ENCODE measurements around the gene HERC2. TPM values are rescaled to one million over a fixed set of nuclear protein-coding genes. Genes with fewer than 3 reads are reported as not detected.
"Not testable (repeated sequence)": the region's sequence is repeated elsewhere in the genome, so short reads cannot be mapped to it uniquely, and the experiment has no call there.

Gene HERC2
- total and polyA plus RNA-seq, 7 donors = 23.9 to 59.7 (median 41.1) TPM

DNA sequence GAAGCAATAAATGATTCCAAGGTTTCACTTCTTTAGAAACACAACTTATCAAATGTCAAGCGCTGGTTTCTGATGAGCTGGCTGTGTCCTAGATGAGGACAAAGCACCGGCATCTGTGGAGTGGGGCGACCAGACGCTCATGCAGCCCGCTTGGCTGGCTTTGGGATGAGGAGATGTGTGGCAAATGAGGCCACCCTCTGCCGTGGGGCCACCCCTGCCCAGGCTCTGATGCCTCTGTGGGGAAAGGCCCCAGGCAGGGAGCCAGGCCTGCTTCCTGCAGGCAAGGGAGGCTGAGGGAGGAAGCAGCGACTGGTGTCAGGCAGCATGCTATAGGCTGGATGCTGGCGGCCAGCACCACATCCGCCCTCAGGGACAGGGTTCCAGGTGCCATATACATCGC is 102.9 kb downstream of the HERC2 start:
- no peak overlapping the region for H3K4me3 ChIP-seq
- no peak for DNase-seq
- no peaks in the 10 kb centered on the region for H3K27me3 ChIP-seq (ENCODE audit: insufficient read depth in 3 of 3, low read length in 2 of 3)
- intact Hi-C loops (cut with DNase I) = no loop called here
- H3K36me3 ChIP-seq (ENCODE audit: insufficient read depth in 1 of 2, low read depth in 1 of 2) = peaks cover 0 to 64% of the 10 kb centered on the region in 2 donors
- no peaks in the 10 kb centered on the region for H3K9me3 ChIP-seq
- H3K4me1 ChIP-seq = no peaks in the 10 kb centered on the region
- WGBS, 3 donors = 86 to 95% (median 92%) methylated on average over 10 of the region's 10 CpGs
- ATAC-seq = no peak
- no peak for TF ChIP-seq CTCF (IDR thresholded peaks at IDR 0.05)
- H3K27ac ChIP-seq = no peak overlapping the region

- DNase-seq; H3K27ac ChIP-seq; H3K4me1 ChIP-seq; ATAC-seq; intact Hi-C loops (cut with DNase I); H3K4me3 ChIP-seq; H3K27me3 ChIP-seq (ENCODE audit: insufficient read depth in 3 of 3, low read length in 2 of 3); H3K9me3 ChIP-seq: not testable (repeated sequence)
- 96 to 98% (median 97%) methylated on average over 12 to 14 of the region's 14 CpGs for WGBS, 3 donors
- H3K36me3 ChIP-seq (ENCODE audit: insufficient read depth in 1 of 2, low read depth in 1 of 2) = peaks cover 0 to 75% of the 10 kb centered on the region in 2 donors
Observed at GRCh38 chr15:28216946-28217546, 104.9 kb downstream of the HERC2 start.

DNA sequence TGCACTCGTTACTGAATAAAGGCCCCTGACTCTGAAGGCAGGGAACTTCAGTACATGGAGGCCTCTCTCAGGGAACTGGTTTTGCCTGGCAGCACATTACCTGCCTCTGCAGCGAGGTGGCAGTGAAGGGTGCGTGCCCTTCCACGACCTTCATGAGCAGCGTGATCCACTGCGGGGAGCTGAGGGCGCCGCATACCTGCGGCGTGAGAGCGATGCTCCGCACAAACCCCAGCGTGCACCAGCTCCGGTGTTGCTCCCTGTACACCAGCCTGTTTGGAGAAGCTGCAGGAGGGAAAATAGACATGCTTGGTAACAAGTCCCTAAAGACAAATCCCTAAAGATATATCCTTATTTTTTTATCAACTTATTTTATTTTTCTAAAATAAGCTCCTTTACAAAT is 106.5 kb downstream of the HERC2 start:
- H3K27ac ChIP-seq; H3K27me3 ChIP-seq (ENCODE audit: insufficient read depth in 3 of 3, low read length in 2 of 3); H3K9me3 ChIP-seq; ATAC-seq; intact Hi-C loops (cut with DNase I); H3K4me1 ChIP-seq; H3K4me3 ChIP-seq; DNase-seq: not testable (repeated sequence)
- 93 to 94% (median 94%) methylated on average over 13 to 14 of the region's 14 CpGs for WGBS, 3 donors
- H3K36me3 ChIP-seq (ENCODE audit: insufficient read depth in 1 of 2, low read depth in 1 of 2) = peaks cover 0 to 83% of the 10 kb centered on the region in 2 donors

GRCh38 chr15:28214006-28214790 is 107.8 kb downstream of the HERC2 start:
- 95 to 97% (median 96%) methylated on average over 38 to 39 of the region's 39 CpGs for WGBS, 3 donors
- intact Hi-C loops (cut with DNase I) = not testable (repeated sequence)
- H3K36me3 ChIP-seq (ENCODE audit: insufficient read depth in 1 of 2, low read depth in 1 of 2) = peaks cover 0 to 83% of the 10 kb centered on the region in 2 donors

DNA sequence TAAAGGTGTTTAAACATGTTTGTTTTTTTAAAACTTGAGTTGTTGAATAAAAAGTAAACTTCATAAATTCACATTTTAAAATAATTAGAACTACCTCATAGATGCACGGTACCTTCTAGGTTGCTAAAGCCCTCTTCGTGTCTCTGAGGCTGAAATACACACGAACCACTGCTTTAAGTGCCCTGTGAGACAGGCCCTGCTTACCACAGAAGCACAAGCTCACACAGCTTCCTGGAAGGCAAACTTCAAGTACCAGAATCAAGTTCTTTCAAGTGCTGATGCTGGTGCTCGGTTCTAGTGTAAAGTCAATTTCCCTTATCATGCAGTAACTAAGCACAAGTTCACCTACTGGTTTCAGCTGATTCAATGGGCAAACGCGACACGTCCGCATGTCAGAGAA is 108.6 kb downstream of the HERC2 start:
- peaks cover 0 to 77% of the 10 kb centered on the region in 2 donors for H3K36me3 ChIP-seq (ENCODE audit: insufficient read depth in 1 of 2, low read depth in 1 of 2)
- H3K27ac ChIP-seq; H3K9me3 ChIP-seq; intact Hi-C loops (cut with DNase I); H3K4me3 ChIP-seq; H3K27me3 ChIP-seq (ENCODE audit: insufficient read depth in 3 of 3, low read length in 2 of 3); ATAC-seq; DNase-seq; H3K4me1 ChIP-seq: not testable (repeated sequence)
- 83 to 87% (median 86%) methylated on average over 1 to 5 of the region's 8 CpGs for WGBS, 3 donors

More at GRCh38 chr15:28214006-28214790, 107.8 kb downstream of the HERC2 start:
- DNase-seq; H3K27me3 ChIP-seq (ENCODE audit: insufficient read depth in 3 of 3, low read length in 2 of 3); H3K9me3 ChIP-seq; H3K4me1 ChIP-seq; H3K4me3 ChIP-seq; ATAC-seq; H3K27ac ChIP-seq: not testable (repeated sequence)

DNA sequence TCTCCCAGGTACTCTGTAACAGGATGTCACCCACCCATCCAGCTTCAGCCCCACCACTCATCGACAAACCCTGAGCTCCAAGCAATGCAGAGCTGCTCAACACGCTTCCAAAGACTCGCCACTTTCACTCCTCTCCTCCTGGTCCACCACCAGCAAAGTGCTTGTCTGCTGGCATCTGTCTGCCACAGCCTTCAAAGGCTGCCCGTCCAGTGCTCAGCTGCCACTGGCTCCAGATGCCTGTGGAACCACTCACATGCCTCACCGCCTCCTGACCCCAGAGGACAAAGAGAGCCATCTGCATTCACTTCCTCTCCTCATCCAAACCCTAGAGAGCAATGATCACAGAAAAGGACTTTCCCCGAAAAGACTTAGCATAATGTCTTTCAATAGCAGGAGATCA is 113.4 kb downstream of the HERC2 start:
- intact Hi-C loops (cut with DNase I) = no loop called here
- WGBS, 3 donors = 85 to 89% (median 88%) methylated on average over 6 of the region's 6 CpGs
- DNase-seq (no peak), ATAC-seq (no peak)
- H3K27ac ChIP-seq = no peak overlapping the region
- H3K9me3 ChIP-seq = no peaks in the 10 kb centered on the region
- H3K36me3 ChIP-seq (ENCODE audit: insufficient read depth in 1 of 2, low read depth in 1 of 2) = peaks cover 0 to 48% of the 10 kb centered on the region in 2 donors
- no peaks in the 10 kb centered on the region for H3K4me1 ChIP-seq
- no peak for TF ChIP-seq CTCF (IDR thresholded peaks at IDR 0.05)
- H3K27me3 ChIP-seq (ENCODE audit: insufficient read depth in 3 of 3, low read length in 2 of 3) = no peaks in the 10 kb centered on the region
- no peak overlapping the region for H3K4me3 ChIP-seq

DNA sequence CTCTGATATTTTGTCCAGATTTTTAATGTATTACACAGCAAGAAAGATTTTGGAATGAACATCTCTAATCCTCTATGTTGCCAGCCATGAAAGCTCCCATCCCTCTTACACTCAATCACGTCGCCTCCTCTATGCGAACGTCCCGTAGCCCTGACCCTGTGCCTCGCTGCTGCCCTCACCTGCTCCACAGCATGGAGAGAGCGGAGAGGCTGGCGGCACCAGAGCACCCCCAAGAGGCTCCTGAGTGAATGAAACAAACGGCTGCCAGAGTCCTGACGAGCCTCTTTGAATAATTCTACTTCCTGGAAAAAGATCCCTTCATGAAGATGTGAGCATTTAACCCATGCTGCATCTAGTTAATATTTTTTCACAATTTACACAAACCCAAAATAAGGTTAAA is 116.3 kb downstream of the HERC2 start:
- H3K27me3 ChIP-seq (ENCODE audit: insufficient read depth in 3 of 3, low read length in 2 of 3); H3K4me3 ChIP-seq; ATAC-seq; H3K27ac ChIP-seq; intact Hi-C loops (cut with DNase I); H3K4me1 ChIP-seq; DNase-seq; H3K9me3 ChIP-seq: not testable (repeated sequence)
- WGBS, 3 donors = 60 to 67% methylated on average over 1 of the region's 10 CpGs; no CpG with 5 or more reads in 1 of the 3 donors
- peaks cover 0 to 36% of the 10 kb centered on the region in 2 donors for H3K36me3 ChIP-seq (ENCODE audit: insufficient read depth in 1 of 2, low read depth in 1 of 2)

DNA sequence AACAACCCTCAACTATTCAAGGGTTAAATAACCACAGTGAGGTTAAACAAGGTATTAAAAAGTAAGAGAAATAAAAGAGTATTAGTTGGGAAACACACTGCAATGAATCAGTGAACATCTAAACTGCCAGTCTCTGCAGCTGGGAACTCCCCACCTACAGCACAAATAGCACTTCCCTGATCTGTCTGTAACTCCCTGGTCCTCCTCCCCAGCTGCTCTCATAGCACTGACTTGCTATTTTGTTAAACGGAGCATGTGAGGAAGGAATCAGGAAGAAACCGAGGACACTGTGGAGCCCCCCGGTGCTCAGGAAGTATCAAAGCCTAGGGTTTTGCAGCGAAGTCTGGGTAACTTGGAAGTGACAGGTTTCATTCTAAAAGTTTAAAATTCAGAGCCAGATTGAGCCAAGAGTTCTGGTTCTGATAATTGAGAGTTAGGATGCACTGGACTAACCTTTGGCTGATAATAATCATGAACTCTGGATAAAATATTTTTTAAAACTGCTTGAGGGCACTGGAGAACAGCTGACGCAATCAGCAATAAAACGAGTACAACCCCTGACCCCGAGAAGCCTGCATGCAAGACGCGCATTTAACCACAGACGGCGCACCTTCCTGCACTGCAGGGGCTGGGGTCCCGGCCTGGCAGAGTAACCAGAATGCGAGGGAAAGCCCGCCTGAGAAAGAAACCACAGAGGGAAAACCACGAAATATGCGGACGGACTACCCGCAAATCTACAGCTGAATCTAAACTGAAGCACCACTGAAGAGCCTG is 118.7 kb downstream of the HERC2 start:
- H3K9me3 ChIP-seq; H3K27ac ChIP-seq; ATAC-seq; H3K27me3 ChIP-seq (ENCODE audit: insufficient read depth in 3 of 3, low read length in 2 of 3); intact Hi-C loops (cut with DNase I); DNase-seq; H3K4me3 ChIP-seq; H3K4me1 ChIP-seq: not testable (repeated sequence)
- H3K36me3 ChIP-seq (ENCODE audit: insufficient read depth in 1 of 2, low read depth in 1 of 2) = peaks cover 0 to 41% of the 10 kb centered on the region in 2 donors
- WGBS, 3 donors = 86 to 92% (median 89%) methylated on average over 13 to 16 of the region's 18 CpGs

DNA sequence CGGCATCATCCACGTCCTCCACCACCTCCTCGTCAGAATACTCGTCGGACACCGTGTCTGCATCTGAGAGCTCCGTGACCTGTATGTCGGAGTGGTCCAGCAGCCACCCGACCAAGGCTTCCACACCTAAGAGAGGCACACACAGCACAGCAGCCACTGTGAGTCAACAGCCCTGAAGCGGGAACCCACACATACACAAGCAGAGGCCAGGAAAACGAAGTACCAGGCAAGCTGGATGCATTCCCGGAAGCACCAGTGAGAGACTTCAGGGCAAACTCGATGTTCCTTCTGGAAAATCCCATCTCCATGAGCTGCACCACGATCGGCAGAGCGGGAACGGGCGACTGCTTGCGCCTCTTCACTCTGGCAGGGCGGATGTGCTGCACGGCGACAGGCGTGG is 119.9 kb downstream of the HERC2 start:
- intact Hi-C loops (cut with DNase I) = not testable (repeated sequence)

More for the DNA sequence above, 119.9 kb downstream of the HERC2 start:
- not testable (repeated sequence) for H3K27ac ChIP-seq; DNase-seq; H3K4me1 ChIP-seq; ATAC-seq; H3K9me3 ChIP-seq; H3K27me3 ChIP-seq (ENCODE audit: insufficient read depth in 3 of 3, low read length in 2 of 3); H3K4me3 ChIP-seq
- 79 to 93% (median 91%) methylated on average over 3 to 7 of the region's 23 CpGs for WGBS, 3 donors
- H3K36me3 ChIP-seq (ENCODE audit: insufficient read depth in 1 of 2, low read depth in 1 of 2) = peaks cover 0 to 52% of the 10 kb centered on the region in 2 donors

All from psoas muscle (tissue), 8 donors.